ENCODE results near the gene DOCK10.

DNA sequence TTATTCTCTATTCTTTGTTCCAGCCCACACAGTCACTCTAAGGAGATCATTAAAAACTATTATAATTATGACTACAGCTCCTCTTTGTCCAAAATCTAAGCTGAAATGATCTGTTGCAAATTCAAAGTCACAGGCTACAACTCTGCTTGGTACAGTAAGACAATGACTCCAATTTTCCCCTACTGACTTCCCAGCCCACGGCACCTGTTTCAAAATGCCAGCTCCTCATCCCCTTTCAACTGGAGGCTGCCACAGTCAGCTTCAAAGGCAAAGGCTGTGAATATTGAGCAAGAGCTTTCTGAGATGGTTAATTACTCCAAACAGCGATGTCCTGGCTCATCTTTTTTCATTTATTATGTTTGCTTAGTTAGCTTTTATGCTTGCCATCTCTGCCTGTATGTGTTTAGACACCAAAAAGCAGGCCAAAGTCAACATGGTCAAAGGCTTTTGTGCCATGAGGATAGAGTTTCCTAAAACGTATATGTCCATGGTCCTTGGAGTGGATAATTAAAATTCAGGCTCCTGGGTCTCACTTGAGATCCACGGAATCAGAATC is 141.1 kb downstream of the DOCK10 start:
- TF ChIP-seq, protein P1, sequence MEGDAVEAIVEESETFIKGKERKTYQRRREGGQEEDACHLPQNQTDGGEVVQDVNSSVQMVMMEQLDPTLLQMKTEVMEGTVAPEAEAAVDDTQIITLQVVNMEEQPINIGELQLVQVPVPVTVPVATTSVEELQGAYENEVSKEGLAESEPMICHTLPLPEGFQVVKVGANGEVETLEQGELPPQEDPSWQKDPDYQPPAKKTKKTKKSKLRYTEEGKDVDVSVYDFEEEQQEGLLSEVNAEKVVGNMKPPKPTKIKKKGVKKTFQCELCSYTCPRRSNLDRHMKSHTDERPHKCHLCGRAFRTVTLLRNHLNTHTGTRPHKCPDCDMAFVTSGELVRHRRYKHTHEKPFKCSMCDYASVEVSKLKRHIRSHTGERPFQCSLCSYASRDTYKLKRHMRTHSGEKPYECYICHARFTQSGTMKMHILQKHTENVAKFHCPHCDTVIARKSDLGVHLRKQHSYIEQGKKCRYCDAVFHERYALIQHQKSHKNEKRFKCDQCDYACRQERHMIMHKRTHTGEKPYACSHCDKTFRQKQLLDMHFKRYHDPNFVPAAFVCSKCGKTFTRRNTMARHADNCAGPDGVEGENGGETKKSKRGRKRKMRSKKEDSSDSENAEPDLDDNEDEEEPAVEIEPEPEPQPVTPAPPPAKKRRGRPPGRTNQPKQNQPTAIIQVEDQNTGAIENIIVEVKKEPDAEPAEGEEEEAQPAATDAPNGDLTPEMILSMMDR (IDR thresholded peaks at IDR 0.05): no peak
- no peak for TF ChIP-seq REST (IDR thresholded peaks at IDR 0.05; ENCODE audit: insufficient read depth in 1 of 2, low read depth in 2 of 2, low read length in 1 of 2)
- TF ChIP-seq POLR2AphosphoS5 (IDR thresholded peaks at IDR 0.05; ENCODE audit: low read depth, low read length): no peak

Data from Panc1 (cell line).